Left colon (tissue), 2 donors: ENCODE data around the gene PBX3. TPM values are rescaled to one million over a fixed set of nuclear protein-coding genes. Genes with fewer than 3 reads are reported as not detected.

ENCODE experiments used
- ATAC-seq: fragments of 200-7000 bp; cut with Tn5 transposase; one replicate; pipeline ENCODE4 v1.9.1; 2020; ENCODE audit warnings: mild to moderate bottlenecking, moderate library complexity
- DNase-seq, 2 donors: peaks; one replicate each; pipeline ENCODE4 v3.0.0-alpha.2; 2020
- intact Hi-C, 2 donors: fragments of 100-400 bp; cut with DNase I in 1 of 2; cut with micrococcal nuclease in 1 of 2; formaldehyde crosslinking; loops; one replicate each; pipeline versions ENCODE4 v1.11.2 to v1.14.0; 2022; cut with DNase I, micrococcal nuclease
- total RNA-seq, 2 donors: library from RNA; stranded (reverse); fragmentation: NEBNext Ultra II Directional; extraction: Animal tissue kit (Norgen Biotek cat#: 25700); gene quantifications; one replicate each; pipeline ENCODE4 v1.2.1, GENCODE V29; 2021
- donor health status: DM: no; HTN: no; CAD: no.
- donor health status: DM: yes; HTN: yes; CAD: no.

PBX3 gene
- total RNA-seq, 2 donors from 2014 or later, result 8.9 to 13.2 TPM

DNA sequence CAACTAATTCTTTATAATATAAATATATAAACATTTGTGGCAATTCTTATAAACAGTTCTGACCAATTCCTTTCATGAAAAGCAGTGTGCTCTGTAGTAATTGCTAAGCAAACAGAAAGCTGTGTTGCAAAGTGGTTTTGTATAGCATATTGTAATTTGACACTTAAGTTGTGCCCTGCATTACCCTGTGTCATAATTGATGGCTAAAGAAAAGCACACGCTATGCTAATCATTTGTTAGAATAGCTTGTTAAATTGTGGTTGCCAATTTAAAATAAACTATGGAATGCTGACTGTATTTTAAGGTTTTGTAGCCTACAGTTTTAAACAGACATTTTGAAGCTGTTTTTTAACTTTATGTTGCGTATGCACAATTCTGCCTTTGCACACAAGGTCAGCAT, 140.0 kb downstream of the PBX3 start:
- intact Hi-C loops, result no loop called here
- ATAC-seq (no peak), DNase-seq (no peak)

DNA sequence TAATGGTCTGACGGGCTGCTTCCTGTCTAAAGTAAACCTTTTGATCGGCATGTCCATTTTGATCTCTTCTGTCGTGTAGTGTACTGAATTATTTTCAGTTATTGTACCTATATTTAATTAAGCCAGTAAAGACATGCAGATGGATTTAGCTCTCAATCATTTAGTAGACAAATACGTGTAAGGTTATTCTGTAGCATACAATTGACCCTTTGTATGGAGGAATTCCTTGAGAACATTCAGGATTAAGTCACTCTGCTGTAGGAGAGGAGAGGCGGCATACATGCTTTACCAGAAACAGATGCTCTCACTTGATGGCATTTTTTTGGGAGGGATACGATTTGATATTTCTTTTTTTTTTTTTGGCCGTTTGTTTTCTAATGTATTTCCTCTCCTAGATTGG, 141.0 kb downstream of the PBX3 start:
- ATAC-seq (no peak), DNase-seq (no peak)
- intact Hi-C loops, result no loop called here

DNA sequence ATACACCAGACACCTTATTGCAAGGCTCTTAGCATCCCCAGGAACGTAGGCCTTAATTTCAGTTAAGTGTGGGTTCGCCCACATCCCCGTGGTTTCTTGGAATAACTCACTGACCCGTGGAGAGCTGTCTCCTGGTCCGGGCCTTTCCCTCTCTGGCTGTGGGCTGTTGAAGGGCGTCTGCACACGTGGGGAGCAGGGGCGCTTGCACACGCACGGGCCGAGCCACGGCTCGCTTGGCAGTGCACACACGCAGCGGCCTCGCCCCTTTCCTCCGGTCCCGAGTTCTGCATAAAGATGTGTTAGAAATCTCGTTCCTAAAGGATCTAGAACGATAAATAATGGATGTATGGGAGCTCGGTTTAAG, 141.9 kb downstream of the PBX3 start:
- intact Hi-C loops, result no loop called here
- ATAC-seq, result peak; percentile 62
- DNase-seq, result peak in 1 of 2 donors; percentile 23

DNA sequence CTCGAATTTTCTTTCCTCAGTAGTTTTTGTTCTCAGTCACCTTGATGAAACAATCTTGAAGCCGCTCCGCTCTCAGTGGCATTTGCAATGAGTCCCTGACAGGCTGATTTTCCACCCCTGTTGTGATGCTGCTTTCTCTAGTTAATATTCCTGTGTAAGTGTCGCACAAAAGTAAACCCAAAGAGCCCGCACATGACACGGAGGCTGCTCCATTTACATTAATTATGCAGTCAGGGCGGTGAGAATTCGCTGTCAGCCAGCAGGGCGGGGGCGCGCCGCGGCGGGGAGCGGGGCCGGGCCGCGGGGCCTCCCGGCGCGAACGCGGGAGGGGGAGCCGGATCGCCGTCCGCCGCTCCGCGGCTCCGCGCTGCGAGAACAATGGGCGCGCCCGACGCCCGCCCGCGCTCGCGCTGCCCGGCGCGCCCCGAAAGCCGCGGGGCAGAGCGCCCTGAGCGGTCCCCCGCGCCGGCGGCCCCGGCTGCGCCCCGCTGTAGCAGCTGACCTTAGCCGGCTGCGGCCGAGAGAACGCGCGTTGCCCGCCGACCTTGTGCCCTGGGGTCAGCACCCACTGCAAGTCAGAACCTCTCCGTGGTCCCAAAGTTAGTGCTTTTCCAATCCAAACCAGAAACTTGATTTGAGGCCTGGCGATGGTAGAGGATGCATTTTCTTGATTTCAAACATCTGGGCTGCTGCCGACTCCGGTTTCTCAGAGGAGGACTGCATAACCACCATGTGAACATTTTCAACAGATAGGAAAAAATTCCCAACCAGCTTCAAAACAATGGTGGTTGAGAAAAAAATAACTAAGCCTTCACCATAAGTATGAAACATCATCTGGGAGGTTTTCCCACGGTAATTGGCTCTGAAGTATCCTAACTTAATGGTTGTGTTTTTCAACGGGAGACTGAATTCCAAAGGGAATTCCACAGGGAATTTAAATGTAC, 142.6 kb downstream of the PBX3 start:
- intact Hi-C loops, result no loop called here
- ATAC-seq, result peak; percentile 81
- peak in 1 of 2 donors; percentile 45 for DNase-seq

DNA sequence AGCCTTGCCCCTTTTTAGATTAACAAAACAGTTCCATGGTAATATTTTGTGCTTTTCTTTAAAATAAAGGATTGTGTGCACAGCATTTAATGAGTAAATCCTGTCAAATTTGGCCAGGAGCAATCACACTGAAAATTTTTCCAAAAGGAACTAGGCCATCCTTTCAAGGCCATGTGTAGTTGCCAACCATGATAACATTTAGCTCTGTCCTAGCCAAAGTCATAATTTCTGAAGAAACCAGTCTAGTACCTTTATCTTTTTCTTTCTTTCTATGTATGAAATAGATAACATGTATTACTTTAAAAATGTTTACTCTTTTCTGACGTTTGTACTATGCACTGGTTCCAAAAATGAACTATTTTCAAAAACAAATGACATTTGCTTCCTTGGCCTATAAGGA, 143.7 kb downstream of the PBX3 start:
- ATAC-seq (no peak), DNase-seq (no peak)
- intact Hi-C loops, result no loop called here

DNA sequence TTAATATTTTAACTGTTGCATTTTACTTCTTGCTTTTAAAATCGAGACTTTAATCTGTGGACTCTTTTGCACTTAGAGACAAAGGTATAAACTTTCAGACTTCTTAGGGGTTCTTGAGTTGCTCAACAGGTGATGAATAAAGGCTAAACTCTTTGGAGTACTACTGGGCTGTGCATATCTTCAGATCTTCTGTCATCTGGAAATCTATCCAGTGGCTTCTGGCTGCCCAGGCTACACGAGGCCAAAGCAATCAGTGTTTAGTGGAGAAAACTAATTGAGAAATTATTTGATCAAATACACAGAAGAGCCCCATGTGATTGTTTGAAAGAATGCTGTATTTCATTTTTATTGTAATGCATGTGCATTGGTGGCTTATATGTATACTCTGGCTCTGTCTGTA, 146.1 kb downstream of the PBX3 start:
- DNase-seq (no peak), ATAC-seq (no peak)
- intact Hi-C loops, result no loop called here

DNA sequence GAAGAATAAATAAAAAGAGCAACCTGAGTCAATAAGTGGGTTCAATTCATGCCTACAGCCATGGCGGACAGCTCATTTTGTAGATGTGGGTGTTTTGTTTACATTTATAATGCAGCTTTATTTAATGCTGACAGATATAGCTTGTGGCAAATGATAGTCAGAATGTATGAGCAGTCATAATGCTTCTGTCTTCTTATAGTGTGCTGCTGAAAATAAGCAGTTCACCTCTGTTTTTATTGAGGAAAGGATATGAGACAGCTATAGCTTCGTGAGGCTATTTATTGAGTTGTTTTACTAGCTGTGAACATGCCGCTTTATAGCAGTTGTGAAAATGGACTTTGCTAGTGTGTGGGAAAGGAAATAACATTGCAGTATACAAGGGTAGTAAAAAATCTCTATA, 147.4 kb downstream of the PBX3 start:
- intact Hi-C loops, result no loop called here
- no peak for DNase-seq
- peak; percentile 98 for ATAC-seq

DNA sequence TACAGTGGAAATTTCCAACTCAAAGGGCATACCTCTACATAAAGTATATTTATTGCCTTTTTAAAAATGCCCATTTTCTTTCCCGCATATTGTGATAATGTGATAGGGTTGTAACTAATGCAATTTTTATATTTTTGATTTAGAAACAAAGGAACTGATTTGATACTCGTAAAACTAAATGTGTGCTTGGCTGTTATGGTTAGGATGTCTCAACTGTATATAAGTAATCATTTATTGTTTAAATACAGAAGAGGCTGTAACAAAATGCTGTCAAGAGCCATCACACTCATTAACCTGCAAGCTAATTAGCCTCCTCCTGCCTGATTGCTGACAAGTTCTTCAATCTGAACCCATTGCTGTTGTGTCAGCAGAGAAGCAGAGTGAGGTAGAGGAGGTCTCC, 149.2 kb downstream of the PBX3 start:
- intact Hi-C loops, result no loop called here
- ATAC-seq (no peak), DNase-seq (no peak)

DNA sequence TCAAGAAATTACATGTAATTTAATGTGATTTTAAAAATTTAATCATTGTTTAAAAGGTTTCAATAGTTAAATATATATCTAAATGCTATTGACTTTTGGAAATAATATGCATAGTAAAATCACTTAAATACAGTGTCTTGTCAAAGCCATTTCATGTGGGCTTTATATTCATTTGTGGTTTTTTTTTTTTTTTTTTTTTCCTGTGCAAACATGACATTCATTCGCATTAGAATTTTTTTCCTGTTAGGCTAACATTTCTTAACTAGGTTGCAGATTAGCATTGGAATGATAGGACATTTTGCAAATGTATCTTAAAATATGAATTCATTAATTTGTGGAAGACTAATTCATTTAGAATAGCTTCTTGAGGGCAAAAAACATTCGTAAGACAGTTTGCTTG, 149.8 kb downstream of the PBX3 start:
- intact Hi-C loops, result no loop called here
- DNase-seq (no peak), ATAC-seq (no peak)

DNA sequence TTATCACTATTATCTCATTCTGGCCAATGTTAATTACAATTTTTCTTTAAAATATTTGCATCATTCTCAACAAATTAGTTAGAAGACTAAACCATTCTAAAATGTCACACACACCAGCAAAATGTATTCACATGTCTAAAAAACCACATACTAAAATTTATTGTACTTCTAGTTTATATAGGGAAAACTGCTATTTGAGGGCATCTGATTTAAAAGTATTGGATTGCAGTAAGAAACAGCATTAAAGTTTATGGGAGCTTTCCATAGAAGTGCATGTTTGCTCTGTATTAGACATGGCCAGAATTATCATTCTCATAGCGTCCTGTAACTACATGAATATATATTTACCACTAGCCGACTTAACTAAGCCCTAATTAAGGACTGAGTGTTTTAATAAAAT, 150.3 kb downstream of the PBX3 start:
- DNase-seq, result no peak
- intact Hi-C loops, result no loop called here
- ATAC-seq, result no peak

DNA sequence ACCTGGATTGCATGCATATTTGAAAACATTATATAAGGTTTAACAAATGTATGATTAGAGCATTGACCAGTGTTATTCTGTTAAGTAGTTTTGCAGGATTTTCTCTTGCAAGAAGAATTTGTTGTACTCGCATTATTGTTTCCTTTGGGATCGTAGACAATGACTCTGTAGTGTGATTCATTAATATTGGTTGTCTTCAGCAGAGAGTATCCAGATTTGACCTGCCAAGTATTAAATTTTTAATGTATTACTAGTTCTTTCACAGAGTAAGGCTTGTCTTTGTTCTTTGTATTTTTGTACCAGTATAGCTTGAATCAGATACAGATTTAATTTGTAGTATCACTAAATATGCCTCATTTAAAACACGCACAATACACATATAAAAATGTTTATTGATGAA, 155.0 kb downstream of the PBX3 start:
- intact Hi-C loops, result no loop called here
- no peak for ATAC-seq

DNA sequence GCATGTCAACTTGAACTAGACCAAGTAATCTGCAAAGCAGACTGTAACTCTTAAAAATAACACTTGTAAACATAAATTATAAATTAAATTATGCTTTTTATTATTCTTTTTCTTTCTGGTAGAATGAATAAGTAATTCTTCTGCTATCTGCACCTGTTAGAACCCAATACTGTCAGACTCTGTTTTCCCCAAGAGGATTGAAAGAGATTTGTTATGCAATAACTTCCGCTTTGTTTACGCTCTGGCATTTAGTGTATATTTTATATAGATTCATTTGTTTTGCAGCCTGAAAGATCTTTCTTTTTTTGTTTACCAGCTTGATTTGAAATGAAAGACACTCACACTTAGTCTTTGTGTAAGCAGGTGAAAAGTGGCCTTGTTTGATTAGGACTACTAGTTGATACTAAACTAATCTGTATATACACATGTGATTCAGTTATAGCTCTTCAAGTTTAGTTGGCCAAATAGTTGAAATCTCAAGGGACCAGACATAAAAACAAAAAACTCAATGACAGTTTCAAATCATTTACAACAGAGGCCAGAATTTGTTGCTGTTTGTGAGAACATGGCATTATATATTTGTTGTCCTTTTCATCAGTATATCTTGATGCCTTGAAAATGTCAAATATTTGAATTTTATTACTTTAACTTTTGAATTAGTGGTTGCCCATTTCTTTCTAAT, 155.8 kb downstream of the PBX3 start:
- ATAC-seq, result no peak
- intact Hi-C loops, result no loop called here
- DNase-seq, result no peak

More for the DNA sequence above, 155.0 kb downstream of the PBX3 start:
- DNase-seq, result no peak

DNA sequence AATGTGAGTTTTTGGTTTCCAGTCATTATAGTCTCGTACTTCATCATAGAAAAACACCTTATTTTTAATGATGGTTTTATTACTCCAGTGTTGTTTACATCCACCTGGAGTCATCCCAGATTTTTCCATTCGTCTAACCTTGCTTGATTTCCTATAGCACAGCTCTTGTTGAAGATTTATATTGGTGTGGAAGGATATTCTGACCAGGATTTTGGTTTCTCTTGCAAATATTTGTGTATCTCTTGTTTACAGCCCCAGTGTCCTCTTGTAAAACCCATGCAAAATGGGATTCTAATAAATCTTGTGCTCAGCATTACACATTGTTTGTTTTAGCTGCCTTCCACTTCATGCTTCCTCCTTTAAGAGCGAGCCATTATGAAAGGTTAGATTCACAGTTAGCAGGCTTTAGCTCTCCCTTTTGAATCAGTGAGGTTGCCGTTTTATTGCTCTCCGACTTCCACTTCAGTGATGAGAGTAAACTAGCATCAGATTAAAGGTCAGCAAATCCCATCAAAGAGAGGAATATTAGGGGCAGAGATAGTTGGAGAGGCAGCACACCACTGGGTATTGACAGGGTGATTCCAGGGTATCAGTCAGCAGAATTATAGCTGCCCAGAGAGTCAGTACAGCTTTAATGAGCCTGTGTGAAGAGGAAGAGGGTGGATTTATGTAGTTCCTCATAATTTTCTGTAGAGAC, 157.1 kb downstream of the PBX3 start:
- intact Hi-C loops, result no loop called here
- ATAC-seq (peak; percentile 80), DNase-seq (no peak)

DNA sequence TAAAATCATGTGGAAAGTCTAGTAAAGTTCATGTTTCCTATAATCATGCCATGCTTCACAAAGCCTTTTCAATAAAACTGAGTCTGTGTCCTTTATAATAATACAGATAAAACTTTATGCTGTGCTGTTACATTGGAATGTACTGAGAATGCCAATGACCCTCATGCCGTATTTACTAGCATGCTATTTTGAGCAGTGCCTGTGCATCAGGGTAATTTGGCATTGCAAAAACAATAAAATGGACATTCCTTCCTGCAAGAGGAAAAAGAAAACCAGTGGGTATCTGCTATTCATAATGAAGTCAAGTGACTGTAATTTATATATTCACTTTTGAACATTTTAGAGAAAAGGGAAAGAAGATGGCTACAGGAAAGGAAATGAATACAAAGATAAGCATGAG, 159.0 kb downstream of the PBX3 start:
- no peak for ATAC-seq
- no peak for DNase-seq
- intact Hi-C loops, result no loop called here

DNA sequence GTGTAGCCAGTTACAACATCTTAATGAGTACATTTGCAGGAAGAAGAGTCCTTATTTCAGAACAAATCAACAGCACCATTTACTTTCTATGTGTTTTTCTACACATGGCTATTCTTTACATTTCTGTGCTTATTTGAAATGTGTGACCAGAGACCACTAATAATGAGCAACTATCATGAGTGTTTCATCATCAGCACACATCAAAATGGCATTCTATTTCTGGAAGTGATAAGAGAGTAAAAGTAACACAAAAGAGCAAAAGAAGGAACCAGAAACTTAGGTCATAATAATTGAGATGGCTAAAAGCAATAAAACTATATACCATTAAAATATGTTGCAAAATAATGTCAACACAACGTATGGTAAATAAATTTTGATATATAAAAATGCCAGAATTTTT, 159.7 kb downstream of the PBX3 start:
- ATAC-seq, result no peak
- intact Hi-C loops, result no loop called here
- no peak for DNase-seq

DNA sequence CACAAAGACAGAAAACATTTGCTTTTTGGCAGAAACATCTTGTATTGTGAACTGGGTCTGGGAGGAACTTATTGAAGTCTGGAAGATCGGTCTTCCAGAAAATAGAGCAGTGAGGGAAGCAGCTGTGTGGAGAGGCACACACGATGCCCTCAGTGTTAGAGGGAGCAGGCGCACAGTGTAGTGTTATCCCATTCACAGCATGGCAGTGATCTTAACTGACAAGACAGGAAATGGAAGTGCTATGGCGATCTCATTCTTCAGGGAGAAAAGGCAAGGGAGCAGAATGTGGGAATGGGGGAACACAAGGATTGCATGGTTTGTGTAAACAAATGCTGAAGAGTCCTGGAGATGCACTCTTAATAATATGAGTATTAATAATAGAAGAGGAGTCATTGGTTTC, 161.0 kb downstream of the PBX3 start:
- ATAC-seq (no peak), DNase-seq (no peak)
- intact Hi-C loops, result no loop called here

DNA sequence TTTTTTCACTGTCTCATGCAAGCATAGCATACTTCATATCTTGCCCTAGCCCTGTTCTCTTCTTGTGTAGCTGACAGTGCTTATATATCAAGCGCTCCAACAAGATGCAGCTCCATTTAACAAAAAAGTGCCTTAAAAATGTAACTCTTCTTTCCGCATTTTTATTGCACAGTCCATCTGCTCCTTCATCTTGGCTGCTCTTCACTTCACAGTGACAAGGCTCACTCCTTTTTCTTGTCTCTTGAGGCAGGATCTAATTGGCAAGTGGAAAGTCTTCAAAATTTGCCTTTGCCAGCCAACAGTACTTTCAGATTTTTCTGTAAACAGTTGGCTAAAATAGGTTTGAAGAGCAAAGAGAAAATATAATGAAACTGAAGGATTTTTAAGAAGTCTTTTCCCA, 161.8 kb downstream of the PBX3 start:
- DNase-seq, result no peak
- ATAC-seq, result no peak
- intact Hi-C loops, result no loop called here

DNA sequence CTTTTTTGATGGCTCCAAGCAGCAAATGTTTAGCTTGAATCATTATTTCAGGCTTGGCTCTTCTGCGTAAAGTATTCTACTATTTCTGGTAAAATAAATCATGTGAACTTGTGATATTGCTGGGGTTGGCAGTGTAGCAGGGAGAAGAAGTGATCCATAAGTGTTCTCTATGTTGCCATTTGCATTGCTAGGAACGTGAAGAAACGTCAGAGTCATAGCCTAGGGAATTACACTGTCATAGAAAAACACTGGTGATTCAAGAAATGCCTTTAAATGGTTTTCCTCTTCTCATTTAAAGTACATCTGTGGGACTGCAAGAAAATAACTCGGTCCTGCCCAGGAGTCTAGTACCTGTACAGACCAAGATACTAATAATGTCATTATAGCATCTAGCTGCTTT, 162.3 kb downstream of the PBX3 start:
- intact Hi-C loops, result no loop called here
- ATAC-seq (no peak), DNase-seq (no peak)

DNA sequence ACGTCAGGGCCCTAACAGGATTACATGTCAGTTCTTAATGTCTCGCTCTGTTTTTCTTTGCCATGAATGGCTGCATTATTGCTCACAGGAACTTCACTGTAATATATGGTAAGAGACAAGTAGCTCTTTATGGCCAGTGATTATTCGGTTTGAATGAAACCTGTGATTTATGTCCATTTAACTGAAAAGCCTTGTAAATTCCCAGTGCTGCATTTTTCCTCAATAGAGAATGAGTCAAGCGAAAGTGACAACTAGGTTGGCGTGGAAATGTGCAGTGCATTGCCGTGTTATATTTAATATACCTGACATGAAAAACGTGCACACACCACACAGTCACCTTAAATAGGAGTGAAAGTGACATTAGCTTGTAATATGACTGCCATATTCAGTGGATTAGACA, 163.1 kb downstream of the PBX3 start:
- ATAC-seq (no peak), DNase-seq (no peak)
- intact Hi-C loops, result no loop called here
